CD4-positive, alpha-beta T cell treated with Interleukin-21 for 1 hour (primary cell): Measurements from ENCODE around the gene HOGA1.
"Not testable (repeated sequence)": the region's sequence is repeated elsewhere in the genome, so short reads cannot be mapped to it uniquely, and the experiment has no call there.

Experiments
- DNase-seq: peaks from one replicate; pipeline ENCODE4 v3.0.0-alpha.2; 2020

The HOGA1 gene

GRCh38 chr10:97555541-97555940 lies 28.6 kb upstream of the HOGA1 start:
- not testable (repeated sequence) for DNase-seq

DNA sequence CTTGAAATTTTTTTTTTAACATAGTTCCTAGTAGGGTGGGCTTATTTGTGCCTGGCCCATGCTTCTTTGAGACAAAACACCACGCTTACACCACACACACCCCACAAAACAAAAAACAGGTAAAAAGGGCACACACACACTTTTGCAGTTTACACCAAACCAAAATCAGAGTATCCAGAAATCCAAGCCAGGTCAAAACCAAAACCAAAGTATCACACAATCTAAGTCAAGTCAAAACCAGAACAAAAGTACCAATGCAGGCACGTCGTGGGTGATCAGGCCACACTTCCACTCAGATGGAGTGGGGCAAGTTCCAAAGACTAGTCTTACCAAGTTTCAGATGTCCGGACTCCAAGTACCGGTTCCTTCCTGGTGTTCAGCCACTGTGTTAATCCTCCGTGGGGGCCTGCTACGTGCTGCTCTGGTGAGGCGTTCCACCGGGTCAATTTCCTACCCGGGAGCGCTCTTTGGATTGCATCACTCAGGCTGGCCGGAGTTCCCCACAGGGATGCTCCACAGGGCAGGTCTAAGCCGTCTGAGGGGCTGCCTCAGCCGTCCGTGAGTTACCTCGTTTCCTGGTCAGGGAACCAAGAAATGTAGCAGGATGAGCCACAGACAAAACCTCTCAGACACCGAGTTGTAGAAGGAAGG lies 23.3 kb upstream of the HOGA1 start:
- DNase-seq: not testable (repeated sequence)

- not testable (repeated sequence) for DNase-seq
Observed at GRCh38 chr10:97561386-97562077, 22.7 kb upstream of the HOGA1 start.

GRCh38 chr10:97562329-97562728 lies 21.9 kb upstream of the HOGA1 start:
- not testable (repeated sequence) for DNase-seq

DNA sequence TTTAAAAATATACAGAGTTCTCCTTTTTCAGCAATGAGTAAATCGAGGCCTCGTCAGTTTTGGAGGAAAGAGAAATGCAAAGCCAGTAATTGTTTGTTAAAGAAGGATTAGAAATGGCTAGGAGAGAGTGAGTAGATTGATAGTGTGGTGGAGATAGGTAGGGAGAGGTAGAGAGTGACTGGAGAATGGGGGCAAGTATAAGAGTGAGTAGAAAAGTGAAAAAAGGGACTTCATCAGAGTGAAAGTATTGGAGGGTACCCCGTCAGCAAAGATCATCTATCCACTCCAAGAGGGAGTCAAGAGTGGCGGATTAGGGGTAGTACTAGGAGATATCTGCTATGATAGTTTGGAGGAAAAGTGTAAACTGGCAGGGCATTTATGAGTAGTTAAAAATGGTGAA lies 20.9 kb upstream of the HOGA1 start:
- no peak for DNase-seq

GRCh38 chr10:97564776-97565175 lies 19.4 kb upstream of the HOGA1 start:
- no peak for DNase-seq

GRCh38 chr10:97566336-97566996 lies 17.7 kb upstream of the HOGA1 start:
- no peak for DNase-seq

GRCh38 chr10:97567891-97568290 lies 16.3 kb upstream of the HOGA1 start:
- no peak for DNase-seq

- no peak for DNase-seq
Observed at GRCh38 chr10:97570146-97570788, 13.9 kb upstream of the HOGA1 start.

DNA sequence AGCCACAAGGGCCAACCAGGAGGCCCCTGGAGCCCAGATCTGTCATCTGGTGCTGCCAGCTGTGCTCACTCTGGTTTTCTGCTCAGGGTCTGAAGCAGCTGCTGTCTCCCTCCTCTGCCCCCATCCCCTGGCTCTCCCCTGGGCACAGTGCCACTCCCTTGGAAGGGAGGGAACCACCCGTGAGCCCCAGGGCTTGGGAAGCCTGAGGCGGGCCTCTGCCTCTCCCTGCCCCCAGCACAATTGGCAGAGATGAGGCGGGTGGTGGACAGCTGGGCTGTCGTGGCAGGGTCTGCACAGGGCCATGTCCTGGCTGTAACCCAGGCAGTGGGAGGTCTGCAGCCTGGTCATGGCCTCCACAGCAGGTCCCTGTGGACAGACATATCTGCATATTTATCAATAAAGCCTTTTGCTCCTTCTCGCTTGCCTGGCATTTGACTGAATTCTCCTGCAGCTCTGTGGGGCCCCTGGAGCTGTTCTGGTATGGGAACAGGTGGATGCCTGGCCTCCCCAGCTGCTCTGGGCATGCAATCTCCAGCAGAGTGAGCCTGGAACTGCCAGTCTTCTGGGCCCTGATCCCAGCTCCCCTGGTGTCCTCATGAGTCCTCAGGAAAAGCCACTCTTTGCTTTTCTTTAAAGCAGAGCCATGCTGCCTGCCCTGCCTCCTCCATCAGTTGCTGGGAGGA lies 13.3 kb upstream of the HOGA1 start:
- no peak for DNase-seq

DNA sequence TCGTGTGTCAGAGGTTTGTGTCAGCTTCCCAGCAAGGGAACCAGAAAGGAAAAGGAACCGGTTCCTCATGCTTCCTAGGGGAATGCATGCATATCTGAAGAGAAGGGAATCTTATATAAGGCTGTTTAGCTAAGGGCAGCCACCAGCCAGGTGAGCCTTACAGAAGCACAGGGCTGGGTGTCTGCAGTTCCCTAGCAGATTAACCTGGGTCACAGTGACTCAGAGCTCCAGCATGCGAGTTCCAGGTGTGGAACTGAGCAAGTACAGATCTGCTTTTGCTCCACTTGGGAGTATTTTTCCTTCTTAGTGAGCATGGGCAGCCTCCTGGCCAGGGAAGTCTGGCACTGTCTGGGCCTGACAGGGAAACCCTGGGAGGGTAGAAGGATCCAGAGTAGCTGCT lies 12.6 kb upstream of the HOGA1 start:
- DNase-seq: no peak

DNA sequence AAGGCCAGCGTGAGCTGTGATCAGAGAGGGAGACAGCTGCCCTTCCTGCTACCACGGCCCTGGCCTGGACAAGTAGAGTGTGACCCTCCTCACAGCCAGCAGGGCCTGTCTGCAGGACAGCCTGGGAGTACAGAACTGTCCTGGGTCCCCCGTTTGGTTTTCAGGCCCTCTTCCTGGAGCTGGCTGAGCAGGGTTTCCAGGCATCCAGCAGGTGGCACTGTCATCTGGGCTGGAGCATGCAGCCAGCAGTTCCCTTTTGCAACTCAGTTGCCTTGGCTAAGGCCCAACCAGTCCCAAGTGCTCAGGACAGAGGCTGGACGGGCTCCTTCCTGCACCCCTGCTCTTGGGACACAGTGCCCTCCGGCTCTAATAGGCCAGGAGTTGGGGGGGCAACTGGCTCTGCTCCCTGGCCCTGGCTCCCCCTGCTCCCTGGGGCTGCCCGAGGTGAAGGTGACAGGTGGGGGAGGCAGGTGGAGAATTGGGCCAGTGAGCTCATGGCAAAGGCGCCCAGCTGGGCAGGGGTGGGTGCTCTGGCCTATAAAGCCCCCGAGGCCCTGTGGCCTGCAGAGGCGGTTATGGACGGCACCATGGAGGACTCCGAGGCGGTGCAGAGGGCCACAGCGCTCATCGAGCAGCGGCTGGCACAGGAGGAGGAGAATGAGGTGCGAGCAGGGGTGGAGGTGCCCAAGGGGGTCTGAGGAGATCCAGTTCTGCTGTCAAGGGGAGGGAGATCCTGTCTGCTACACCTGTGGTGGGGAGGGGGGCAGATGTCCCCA lies 11.8 kb upstream of the HOGA1 start, which contains the start of gene ANKRD2:
Gene ANKRD2 (plus strand): TSS at position 566 of the 776 bp plus-strand sequence. CDS start 10 bp downstream, at position 576.
- peak; percentile 49 for DNase-seq

GRCh38 chr10:97573021-97573420 lies 11.2 kb upstream of the HOGA1 start:
- no peak for DNase-seq

- no peak for DNase-seq
Observed at GRCh38 chr10:97573672-97574071, 10.5 kb upstream of the HOGA1 start.

- no peak for DNase-seq
Observed at GRCh38 chr10:97574374-97575126, 9.6 kb upstream of the HOGA1 start.

DNA sequence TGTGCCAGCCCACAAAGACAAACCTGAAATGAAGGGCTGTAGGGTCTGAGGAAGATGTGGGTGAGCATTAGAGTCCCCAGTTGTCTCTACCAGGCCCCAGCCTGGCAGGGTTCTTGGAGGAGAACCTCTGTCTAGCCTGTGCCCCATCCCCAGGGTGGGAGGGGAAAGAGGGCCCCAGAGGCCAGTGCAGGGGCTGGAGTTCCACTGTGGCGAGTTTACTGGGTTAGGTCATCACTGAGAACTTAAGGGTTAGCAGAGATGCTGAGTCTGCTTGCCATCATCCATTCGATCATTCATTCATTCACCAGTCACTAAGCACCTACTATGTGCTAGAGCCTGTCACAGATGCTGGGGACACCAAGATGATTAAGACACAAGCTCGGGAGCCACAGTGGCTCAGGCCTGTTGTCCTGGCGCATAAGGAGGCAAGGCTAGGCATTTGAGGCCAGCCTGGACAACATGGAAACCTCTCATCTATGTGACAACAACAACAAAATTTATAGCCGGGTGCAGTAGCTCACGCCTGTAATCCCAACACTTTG lies 9.0 kb upstream of the HOGA1 start:
- no peak for DNase-seq

DNA sequence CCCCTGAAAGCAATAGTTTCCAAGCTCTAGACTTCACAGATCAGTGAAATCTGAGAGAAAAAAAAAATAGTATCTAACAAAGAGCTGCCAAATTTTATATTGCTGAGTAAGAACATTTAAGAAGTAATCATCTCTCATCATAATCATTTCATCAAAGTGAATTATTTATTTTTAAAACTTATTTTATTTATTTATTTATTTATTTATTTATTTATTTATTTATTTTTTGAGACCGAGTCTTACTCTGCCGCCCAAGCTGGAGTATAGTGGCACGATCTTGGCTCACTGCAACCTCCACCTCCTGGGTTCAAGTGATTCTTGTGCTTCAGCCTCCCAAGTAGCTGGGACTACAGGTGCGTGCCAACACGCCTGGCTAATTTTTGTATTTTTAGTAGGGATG lies 7.7 kb upstream of the HOGA1 start:
- not testable (repeated sequence) for DNase-seq

DNA sequence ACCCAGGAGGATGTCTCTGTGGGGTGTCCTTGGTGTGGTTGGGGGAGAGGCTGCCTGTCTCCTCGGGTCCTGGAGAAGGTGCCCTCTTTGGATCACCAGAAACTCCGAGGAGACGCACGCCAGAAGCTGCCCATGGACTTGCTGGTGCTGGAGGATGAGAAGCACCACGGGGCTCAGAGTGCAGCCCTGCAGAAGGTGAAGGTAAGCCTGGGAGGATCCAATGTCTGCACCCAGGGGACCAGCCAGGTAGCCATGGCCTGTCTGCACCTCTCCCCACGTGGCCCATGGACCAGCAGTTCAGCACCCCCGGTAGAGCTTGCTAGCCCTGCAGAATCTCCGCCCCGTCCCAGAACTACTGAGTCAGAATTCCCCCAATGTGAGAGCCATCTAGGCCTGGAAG lies 6.5 kb upstream of the HOGA1 start:
- DNase-seq: no peak

GRCh38 chr10:97578171-97578844 lies 5.9 kb upstream of the HOGA1 start:
- no peak for DNase-seq
